Left lung (tissue), 10 donors: Measurements from ENCODE around the gene PSMD1. TPM values are rescaled to one million over a fixed set of nuclear protein-coding genes. Genes with fewer than 3 reads are reported as not detected.
"Not testable (repeated sequence)": the region's sequence is repeated elsewhere in the genome, so short reads cannot be mapped to it uniquely, and the experiment has no call there.

Source experiments
- ATAC-seq: fragments of 200-7000 bp; cut with Tn5 transposase; one replicate; pipeline ENCODE4 v1.9.1; 2020; ENCODE audit warnings: moderate library complexity
- DNase-seq, 4 donors: peaks; one replicate each; pipeline ENCODE4 v3.0.0-alpha.2; 2013 to 2020
- H3K27ac ChIP-seq, 2 donors: fragments of 200-600 bp; sonication (generic) in 1 of 2; one replicate each; pipeline versions ENCODE4 v1.5.0 to v1.8.0; 2020 to 2021
- H3K27me3 ChIP-seq, 2 donors: fragments of 200-600 bp; sonication (generic) in 1 of 2; one replicate each; pipeline versions ENCODE4 v1.5.0 to v1.8.0; 2020 to 2021
- H3K36me3 ChIP-seq, 2 donors: fragments of 200-600 bp; sonication (generic) in 1 of 2; one replicate each; pipeline versions ENCODE4 v1.5.0 to v1.8.0; 2020 to 2021
- H3K4me1 ChIP-seq, 2 donors: fragments of 200-600 bp; one replicate each; pipeline ENCODE4 v1.8.0; 2021
- H3K4me3 ChIP-seq, 2 donors: fragments of 200-600 bp; sonication (generic) in 1 of 2; one replicate each; pipeline versions ENCODE4 v1.5.0 to v1.8.0; 2020 to 2021; ENCODE audit warnings: mild to moderate bottlenecking in 1 of 2
- H3K9me3 ChIP-seq, 2 donors: fragments of 200-600 bp; sonication (generic) in 1 of 2; one replicate each; pipeline versions ENCODE4 v1.5.0 to v1.8.0; 2020 to 2021
- intact Hi-C, 2 donors: fragments of 100-400 bp; cut with DNase I; formaldehyde crosslinking; loops; one replicate each; pipeline versions ENCODE4 v1.11.2 to v1.14.2; 2022
- polyA plus RNA-seq, 6 donors: library from polyadenylated mRNA; unstranded; fragments of 120-200 nt; gene quantifications; one replicate each; pipeline ENCODE4 v1.2.1, GENCODE V29; 2013; ENCODE audit not compliant: insufficient read length in 6 of 6
- total RNA-seq, 2 donors: library from RNA; stranded (reverse); fragmentation: NEBNext Ultra II Directional; extraction: Animal tissue kit (Norgen Biotek cat#: 25700); gene quantifications; one replicate each; pipeline ENCODE4 v1.2.1, GENCODE V29; 2021
- TF ChIP-seq, protein P1 (sequence below), 2 donors: fragments of 200-600 bp; sonication (generic) in 1 of 2; IDR thresholded peaks; one replicate each; pipeline versions ENCODE4 v1.5.0 to v1.8.0; 2021; ENCODE audit warnings: antibody characterized with exemption in 2 of 2
- donor health status: DM: no; HTN: yes; CAD: no.
- donor health status: DM: no; HTN: no; CAD: no.

PSMD1 gene
- total and polyA plus RNA-seq, 8 donors: 62.9 to 118 (median 75.9) TPM

DNA sequence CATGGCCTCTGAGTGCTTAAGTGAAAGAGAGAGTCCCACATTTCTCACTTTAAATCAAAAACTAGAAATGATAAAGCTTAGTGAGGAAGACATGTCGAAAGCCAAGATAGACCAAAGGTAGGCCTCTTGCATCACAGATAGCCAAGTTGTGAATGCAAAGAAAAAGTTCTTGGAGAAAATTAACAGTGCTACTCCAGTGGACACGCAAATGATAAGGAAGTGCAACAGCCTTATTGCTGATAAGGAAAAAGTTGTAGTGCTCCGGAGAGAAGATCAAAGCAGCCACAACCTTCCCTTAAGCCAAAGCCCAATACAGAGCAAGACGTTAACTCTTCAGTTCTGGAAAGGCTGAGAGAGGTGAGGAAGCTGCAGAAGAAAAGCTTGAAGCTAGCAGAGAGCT is 32.1 kb downstream of the PSMD1 start:
- TF ChIP-seq, protein P1, sequence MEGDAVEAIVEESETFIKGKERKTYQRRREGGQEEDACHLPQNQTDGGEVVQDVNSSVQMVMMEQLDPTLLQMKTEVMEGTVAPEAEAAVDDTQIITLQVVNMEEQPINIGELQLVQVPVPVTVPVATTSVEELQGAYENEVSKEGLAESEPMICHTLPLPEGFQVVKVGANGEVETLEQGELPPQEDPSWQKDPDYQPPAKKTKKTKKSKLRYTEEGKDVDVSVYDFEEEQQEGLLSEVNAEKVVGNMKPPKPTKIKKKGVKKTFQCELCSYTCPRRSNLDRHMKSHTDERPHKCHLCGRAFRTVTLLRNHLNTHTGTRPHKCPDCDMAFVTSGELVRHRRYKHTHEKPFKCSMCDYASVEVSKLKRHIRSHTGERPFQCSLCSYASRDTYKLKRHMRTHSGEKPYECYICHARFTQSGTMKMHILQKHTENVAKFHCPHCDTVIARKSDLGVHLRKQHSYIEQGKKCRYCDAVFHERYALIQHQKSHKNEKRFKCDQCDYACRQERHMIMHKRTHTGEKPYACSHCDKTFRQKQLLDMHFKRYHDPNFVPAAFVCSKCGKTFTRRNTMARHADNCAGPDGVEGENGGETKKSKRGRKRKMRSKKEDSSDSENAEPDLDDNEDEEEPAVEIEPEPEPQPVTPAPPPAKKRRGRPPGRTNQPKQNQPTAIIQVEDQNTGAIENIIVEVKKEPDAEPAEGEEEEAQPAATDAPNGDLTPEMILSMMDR (IDR thresholded peaks at IDR 0.05): no peak
- peaks cover 0 to 97% of the 10 kb centered on the region in 2 donors for H3K36me3 ChIP-seq
- H3K27me3 ChIP-seq: no peaks in the 10 kb centered on the region
- intact Hi-C loops: no loop called here
- ATAC-seq (no peak), DNase-seq (no peak)
- no peaks in the 10 kb centered on the region for H3K4me1 ChIP-seq
- no peak overlapping the region for H3K4me3 ChIP-seq
- H3K27ac ChIP-seq: no peak overlapping the region
- no peaks in the 10 kb centered on the region for H3K9me3 ChIP-seq

DNA sequence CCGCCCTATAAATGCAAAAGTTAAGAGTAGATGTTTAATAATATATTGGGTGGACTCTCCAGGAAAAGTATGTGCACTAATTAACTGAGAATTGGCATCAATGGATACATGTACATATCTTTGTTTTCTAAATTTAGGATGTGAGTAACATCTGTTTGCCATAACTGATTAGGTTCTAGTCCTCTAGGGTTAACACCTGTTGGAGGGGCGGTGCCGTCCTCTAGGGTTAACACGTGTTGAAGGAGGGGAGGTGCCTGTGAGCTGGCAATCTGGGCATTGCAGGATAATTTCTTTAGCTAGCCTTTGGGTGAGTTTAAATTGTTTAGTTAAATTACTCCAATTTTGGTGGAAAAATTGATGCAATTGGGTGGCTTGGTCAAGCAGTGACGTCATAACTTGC is 37.3 kb downstream of the PSMD1 start:
- intact Hi-C loops: no loop called here
- TF ChIP-seq, protein P1 (IDR thresholded peaks at IDR 0.05): no peak
- no peak for DNase-seq

DNA sequence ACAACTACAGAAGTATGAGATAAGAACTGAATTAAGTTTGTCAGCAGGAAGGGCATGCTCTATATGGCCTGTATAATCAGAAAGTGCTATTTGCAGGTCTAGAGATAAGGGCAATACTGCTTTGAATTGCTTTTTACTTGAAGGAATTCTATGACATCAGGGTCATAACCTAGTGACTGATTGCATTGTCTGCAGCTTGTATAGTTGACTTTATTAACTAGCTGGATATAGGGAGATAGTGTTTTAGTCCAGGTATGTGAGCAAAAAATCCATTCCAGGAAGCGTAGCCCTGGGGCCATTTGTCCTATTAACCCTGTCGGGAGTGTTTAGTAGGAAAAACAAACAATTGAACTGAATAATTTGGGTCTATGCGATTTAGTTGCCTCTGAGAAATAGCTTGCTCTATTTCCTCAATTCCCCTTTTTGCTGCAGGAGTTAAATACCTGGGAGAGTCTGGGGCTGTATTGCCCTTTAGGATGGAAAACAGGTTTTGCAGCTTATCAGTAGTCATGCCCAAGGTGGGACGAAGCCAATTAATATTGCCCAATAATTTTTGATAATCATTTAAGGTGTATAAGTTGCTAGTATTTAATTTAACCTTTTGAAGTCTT is 38.2 kb downstream of the PSMD1 start:
- Histone ChIP-seq H3K27me3 (no peaks in the 10 kb centered on the region), H3K27ac (no peak overlapping the region), H3K4me3 (no peak overlapping the region), H3K4me1 (no peaks in the 10 kb centered on the region), H3K9me3 (peaks cover 0 to 22% of the 10 kb centered on the region in 2 donors), H3K36me3 (peaks cover 0 to 95% of the 10 kb centered on the region in 2 donors)
- intact Hi-C loops: no loop called here
- TF ChIP-seq, protein P1 (IDR thresholded peaks at IDR 0.05): no peak
- DNase-seq (no peak), ATAC-seq (no peak)

More for the DNA sequence above, 37.3 kb downstream of the PSMD1 start:
- Histone ChIP-seq H3K36me3 (peaks cover 0 to 95% of the 10 kb centered on the region in 2 donors), H3K4me3 (no peak overlapping the region), H3K27ac (no peak overlapping the region), H3K9me3 (peaks cover 0 to 12% of the 10 kb centered on the region in 2 donors), H3K4me1 (no peaks in the 10 kb centered on the region), H3K27me3 (no peaks in the 10 kb centered on the region)
- ATAC-seq: no peak

DNA sequence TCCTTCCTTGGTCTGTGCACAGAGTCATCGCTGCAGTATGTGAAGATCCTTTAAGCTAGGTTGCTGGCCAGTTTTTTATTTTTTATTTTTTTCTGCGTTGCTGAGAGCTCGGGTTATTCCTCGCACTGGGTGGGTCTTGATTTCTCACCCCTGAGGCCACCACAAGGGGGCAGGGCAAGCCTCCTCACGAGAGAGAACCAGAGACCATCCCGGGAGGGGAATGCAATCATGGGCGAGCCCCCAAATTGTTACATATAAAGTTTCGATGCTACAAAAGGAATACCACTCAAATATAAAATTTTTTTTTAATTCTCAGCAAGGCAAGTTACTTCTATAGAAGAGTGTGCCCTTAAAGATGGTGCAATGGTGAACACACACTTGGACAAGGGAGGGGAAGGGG is 43.3 kb downstream of the PSMD1 start:
- Histone ChIP-seq H3K4me3 (no peak overlapping the region), H3K4me1 (peaks cover 0 to 8% of the 10 kb centered on the region in 2 donors), H3K27me3 (no peaks in the 10 kb centered on the region), H3K36me3 (peaks cover 0 to 71% of the 10 kb centered on the region in 2 donors), H3K9me3 (peaks cover 0 to 31% of the 10 kb centered on the region in 2 donors), H3K27ac (no peak overlapping the region)
- DNase-seq (peak in 1 of 4 donors; percentile 2), ATAC-seq (no peak)
- TF ChIP-seq, protein P1 (IDR thresholded peaks at IDR 0.05): no peak
- intact Hi-C loops: loop anchor here in 1 of 2 donors (10.0 kb wide), 1 partner anchor 315 kb away; no protein-coding TSS in a partner anchor

DNA sequence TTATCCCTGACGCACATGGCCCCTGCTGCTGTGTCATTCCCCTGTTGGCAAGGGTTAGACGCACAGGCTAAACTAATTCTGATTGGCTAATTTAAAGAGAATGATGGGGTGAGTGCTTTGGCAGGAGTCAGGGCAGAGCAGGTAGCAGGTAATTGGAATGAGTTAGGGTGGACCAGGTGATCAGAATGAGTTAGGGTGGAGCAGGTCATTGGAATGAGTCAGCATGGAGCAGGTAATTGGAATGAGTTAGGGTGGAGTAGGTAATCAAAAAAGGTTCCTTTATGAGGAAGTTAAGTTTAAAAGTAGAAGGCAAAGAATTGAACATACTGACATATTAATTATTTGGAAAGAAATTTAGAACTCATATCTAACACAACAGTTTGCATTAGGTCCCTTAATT is 43.7 kb downstream of the PSMD1 start:
- H3K4me1 ChIP-seq, H3K27ac ChIP-seq, H3K4me3 ChIP-seq, DNase-seq, ATAC-seq, H3K27me3 ChIP-seq: not testable (repeated sequence)
- intact Hi-C loops: loop anchor here in 1 of 2 donors (10.0 kb wide), 1 partner anchor 314 kb away; no protein-coding TSS in a partner anchor
- Histone ChIP-seq H3K9me3 (peaks cover 0 to 31% of the 10 kb centered on the region in 2 donors), H3K36me3 (peaks cover 0 to 67% of the 10 kb centered on the region in 2 donors)
